ENCODE measurements around the gene CTSZ.

Gene CTSZ

GRCh38 chr20:58987790-58988564 lies 19.1 kb downstream of the CTSZ start:
- Histone ChIP-seq H3K79me2 (ENCODE audit: insufficient read depth, low read length) (peaks cover 37% of the 10 kb centered on the region), H2AFZ (ENCODE audit: low read length) (no peak overlapping the region), H4K20me1 (ENCODE audit: insufficient read depth, low read length, poor library complexity, severe bottlenecking) (peaks cover 23% of the 10 kb centered on the region), H3F3A (ENCODE audit: low read depth) (no peaks in the 10 kb centered on the region), H3K4me3 (ENCODE audit: low read length, poor library complexity, severe bottlenecking) (no peak overlapping the region), H3K9me2 (replicated peaks; ENCODE audit: low read depth, low read length) (no peaks in the 10 kb centered on the region), H3K4me1 (ENCODE audit: insufficient read depth, low read length, poor library complexity, severe bottlenecking) (peaks cover 16% of the 10 kb centered on the region), H3K4me2 (ENCODE audit: low read depth, low read length, poor library complexity, severe bottlenecking) (no peak overlapping the region), H3K9me3 (ENCODE audit: insufficient read depth, low read depth, low read length) (no peaks in the 10 kb centered on the region), H3K36me3 (ENCODE audit: insufficient read depth, low read length) (peaks cover 64% of the 10 kb centered on the region), H3K27me3 (ENCODE audit: insufficient read depth, low read length, poor library complexity, severe bottlenecking) (no peaks in the 10 kb centered on the region), H3K9ac (ENCODE audit: low read depth, low read length, poor library complexity, severe bottlenecking) (no peak overlapping the region)
- TF ChIP-seq CTCF (conservative IDR thresholded peaks at IDR 0.05; ENCODE audit: low read length) (no peak), EZH2phosphoT487 (IDR thresholded peaks at IDR 0.05; ENCODE audit: borderline replicate concordance) (no peak)

GRCh38 chr20:58986968-58987517 lies 20.0 kb downstream of the CTSZ start:
- H3K4me3 ChIP-seq (ENCODE audit: low read length, poor library complexity, severe bottlenecking), result no peak overlapping the region
- no peaks in the 10 kb centered on the region for H3K9me2 ChIP-seq (replicated peaks; ENCODE audit: low read depth, low read length)
- no peaks in the 10 kb centered on the region for H3F3A ChIP-seq (ENCODE audit: low read depth)
- no peak overlapping the region for H3K4me2 ChIP-seq (ENCODE audit: low read depth, low read length, poor library complexity, severe bottlenecking)
- no peaks in the 10 kb centered on the region for H3K9me3 ChIP-seq (ENCODE audit: insufficient read depth, low read depth, low read length)
- H2AFZ ChIP-seq (ENCODE audit: low read length), result no peak overlapping the region
- H3K9ac ChIP-seq (ENCODE audit: low read depth, low read length, poor library complexity, severe bottlenecking), result no peak overlapping the region
- H4K20me1 ChIP-seq (ENCODE audit: insufficient read depth, low read length, poor library complexity, severe bottlenecking), result peaks cover 23% of the 10 kb centered on the region
- TF ChIP-seq CTCF (conservative IDR thresholded peaks at IDR 0.05; ENCODE audit: low read length), result no peak
- no peak for TF ChIP-seq EZH2phosphoT487 (IDR thresholded peaks at IDR 0.05; ENCODE audit: borderline replicate concordance)
- peaks cover 24% of the 10 kb centered on the region for H3K4me1 ChIP-seq (ENCODE audit: insufficient read depth, low read length, poor library complexity, severe bottlenecking)
- H3K27me3 ChIP-seq (ENCODE audit: insufficient read depth, low read length, poor library complexity, severe bottlenecking), result no peaks in the 10 kb centered on the region
- H3K36me3 ChIP-seq (ENCODE audit: insufficient read depth, low read length), result peaks cover 54% of the 10 kb centered on the region; the same call in 1 of the 2 replicates
- peaks cover 46% of the 10 kb centered on the region for H3K79me2 ChIP-seq (ENCODE audit: insufficient read depth, low read length)

- Histone ChIP-seq H3K79me2 (ENCODE audit: insufficient read depth, low read length) (peaks cover 52% of the 10 kb centered on the region), H3K36me3 (ENCODE audit: insufficient read depth, low read length) (peaks cover 48% of the 10 kb centered on the region; the same call in 1 of the 2 replicates), H3K27me3 (ENCODE audit: insufficient read depth, low read length, poor library complexity, severe bottlenecking) (no peaks in the 10 kb centered on the region), H4K20me1 (ENCODE audit: insufficient read depth, low read length, poor library complexity, severe bottlenecking) (peaks cover 23% of the 10 kb centered on the region), H3K9me2 (replicated peaks; ENCODE audit: low read depth, low read length) (no peaks in the 10 kb centered on the region), H3F3A (ENCODE audit: low read depth) (no peaks in the 10 kb centered on the region), H3K4me1 (ENCODE audit: insufficient read depth, low read length, poor library complexity, severe bottlenecking) (peaks cover 24% of the 10 kb centered on the region), H3K9me3 (ENCODE audit: insufficient read depth, low read depth, low read length) (no peaks in the 10 kb centered on the region), H3K4me2 (ENCODE audit: low read depth, low read length, poor library complexity, severe bottlenecking) (no peak overlapping the region), H3K4me3 (ENCODE audit: low read length, poor library complexity, severe bottlenecking) (no peak overlapping the region), H3K9ac (ENCODE audit: low read depth, low read length, poor library complexity, severe bottlenecking) (no peak overlapping the region), H2AFZ (ENCODE audit: low read length) (no peak overlapping the region)
- no peak for TF ChIP-seq CTCF (conservative IDR thresholded peaks at IDR 0.05; ENCODE audit: low read length)
- no peak for TF ChIP-seq EZH2phosphoT487 (IDR thresholded peaks at IDR 0.05; ENCODE audit: borderline replicate concordance)
These were observed 20.6 kb downstream of the CTSZ start for GRCh38 chr20:58986286-58986967.
